GM12874 (cell line): ENCODE results near the gene PPP2R2D.

Experiments
- CTCF ChIP-seq: IDR thresholded peaks from 2 replicates; pipeline ENCODE4 v1.5.1; 2011; ENCODE audit warnings: low read depth, mild to moderate bottlenecking, control low read depth, low read length, moderate library complexity; ENCODE audit not compliant: insufficient read depth

The PPP2R2D gene

GRCh38 chr10:131964298-131964697 is 63.5 kb downstream of the PPP2R2D start:
- no peak for TF ChIP-seq CTCF

GRCh38 chr10:131968949-131969348 is 68.1 kb downstream of the PPP2R2D start:
- no peak for TF ChIP-seq CTCF

GRCh38 chr10:131970946-131971345 is 70.1 kb downstream of the PPP2R2D start:
- TF ChIP-seq CTCF: no peak

GRCh38 chr10:131971591-131971990 is 70.8 kb downstream of the PPP2R2D start:
- TF ChIP-seq CTCF: no peak

GRCh38 chr10:131972474-131973071 is 71.8 kb downstream of the PPP2R2D start:
- TF ChIP-seq CTCF: no peak

GRCh38 chr10:131973160-131973951 is 72.5 kb downstream of the PPP2R2D start:
- no peak for TF ChIP-seq CTCF

GRCh38 chr10:131974034-131974817 is 73.4 kb downstream of the PPP2R2D start:
- no peak for TF ChIP-seq CTCF
